Suprapubic skin (tissue), 4 donors: Measurements from ENCODE around the gene LTF. TPM values are rescaled to one million over a fixed set of nuclear protein-coding genes. Genes with fewer than 3 reads are reported as not detected.

Experiments
- DNase-seq, 2 donors: peaks; one replicate each; pipeline ENCODE4 v3.0.0-alpha.2; 2019; ENCODE audit warnings: low spot score in 2 of 2
- H3K27ac ChIP-seq: fragments of 200-600 bp; sonication (generic); one replicate; pipeline ENCODE4 v1.5.1; 2019
- H3K27me3 ChIP-seq: fragments of 200-600 bp; sonication (generic); one replicate; pipeline ENCODE4 v1.5.1; 2019
- H3K36me3 ChIP-seq: fragments of 200-600 bp; sonication (generic); one replicate; pipeline ENCODE4 v1.5.1; 2019
- H3K4me1 ChIP-seq: fragments of 200-600 bp; sonication (generic); one replicate; pipeline ENCODE4 v1.5.1; 2019
- H3K4me3 ChIP-seq: fragments of 200-600 bp; sonication (generic); one replicate; pipeline ENCODE4 v1.5.1; 2019; ENCODE audit warnings: mild to moderate bottlenecking
- H3K9me3 ChIP-seq: fragments of 200-600 bp; sonication (generic); one replicate; pipeline ENCODE4 v1.5.1; 2019
- CTCF ChIP-seq, 2 donors: fragments of 200-600 bp in 1 of 2; fragments of 450-650 bp in 1 of 2; sonication (generic) in 1 of 2; IDR thresholded peaks; one replicate each; pipeline ENCODE4 v1.5.1; 2016 to 2019; ENCODE audit warnings: antibody characterized with exemption in 2 of 2, mild to moderate bottlenecking in 1 of 2, moderate library complexity in 1 of 2
- EP300 ChIP-seq: sonication (generic); formaldehyde crosslinking; IDR thresholded peaks from one replicate; pipeline ENCODE4 v1.6.1; 2017; ENCODE audit warnings: antibody characterized with exemption
- POLR2A ChIP-seq, 2 donors: fragments of 450-650 bp; IDR thresholded peaks; one replicate each; pipeline ENCODE4 v1.6.1; 2017; ENCODE audit warnings: antibody characterized with exemption in 2 of 2, mild to moderate bottlenecking in 2 of 2, moderate library complexity in 2 of 2
- POLR2AphosphoS5 ChIP-seq, 3 donors: sonication (generic); formaldehyde crosslinking; IDR thresholded peaks; one replicate each; pipeline ENCODE4 v1.6.1; 2017; ENCODE audit warnings: antibody characterized with exemption in 3 of 3
- WGBS: methylation state at CpG from one replicate; pipeline ENCODE4 v1.1.5; 2018; 5-methylcytosine and 5-hydroxymethylcytosine counted together
- total RNA-seq, 4 donors: library from RNA; depleted of rRNA; stranded (reverse); fragments of >200 nt; gene quantifications; one replicate each; pipeline ENCODE4 v1.1.0, GENCODE V29; 2016

Gene LTF
- total RNA-seq, 4 donors from 2014 or later = 2.3 to 8.6 (median 3.7) TPM

GRCh38 chr3:46413951-46414350, 50.8 kb downstream of the LTF start:
- no peaks in the 10 kb centered on the region for H3K27me3 ChIP-seq
- no peaks in the 10 kb centered on the region for H3K36me3 ChIP-seq
- no peak overlapping the region for H3K27ac ChIP-seq
- 69% methylated on average over 5 of the region's 5 CpGs for WGBS
- no peak for DNase-seq
- H3K9me3 ChIP-seq = no peaks in the 10 kb centered on the region
- no peak overlapping the region for H3K4me3 ChIP-seq
- TF ChIP-seq CTCF (IDR thresholded peaks at IDR 0.05) = no peak
- TF ChIP-seq POLR2A (IDR thresholded peaks at IDR 0.05) = no peak
- no peak for TF ChIP-seq POLR2AphosphoS5 (IDR thresholded peaks at IDR 0.05)
- no peak for TF ChIP-seq EP300
- H3K4me1 ChIP-seq = no peaks in the 10 kb centered on the region

- 67% methylated on average over 3 of the region's 3 CpGs for WGBS
- H3K27ac ChIP-seq = no peak overlapping the region
- H3K27me3 ChIP-seq = no peaks in the 10 kb centered on the region
- peaks cover 2% of the 10 kb centered on the region for H3K4me1 ChIP-seq
- DNase-seq = no peak
- no peak overlapping the region for H3K4me3 ChIP-seq
- no peaks in the 10 kb centered on the region for H3K36me3 ChIP-seq
- TF ChIP-seq POLR2AphosphoS5 (IDR thresholded peaks at IDR 0.05) = no peak
- TF ChIP-seq POLR2A (IDR thresholded peaks at IDR 0.05) = no peak
- H3K9me3 ChIP-seq = no peaks in the 10 kb centered on the region
These were observed 51.9 kb downstream of the LTF start for GRCh38 chr3:46412786-46413298.

GRCh38 chr3:46411271-46411670, 53.4 kb downstream of the LTF start:
- WGBS = 92% methylated on average over 2 of the region's 2 CpGs

GRCh38 chr3:46410669-46411068, 54.0 kb downstream of the LTF start:
- no peak for DNase-seq
- no peaks in the 10 kb centered on the region for H3K36me3 ChIP-seq
- no peak overlapping the region for H3K27ac ChIP-seq
- peaks cover 7% of the 10 kb centered on the region for H3K4me1 ChIP-seq
- TF ChIP-seq CTCF (IDR thresholded peaks at IDR 0.05) (no peak), EP300 (no peak), POLR2A (IDR thresholded peaks at IDR 0.05) (no peak), POLR2AphosphoS5 (IDR thresholded peaks at IDR 0.05) (no peak)
- no peaks in the 10 kb centered on the region for H3K9me3 ChIP-seq
- H3K27me3 ChIP-seq = no peaks in the 10 kb centered on the region
- H3K4me3 ChIP-seq = no peak overlapping the region
- WGBS = 86% methylated on average over 2 of the region's 2 CpGs

More at GRCh38 chr3:46411271-46411670, 53.4 kb downstream of the LTF start:
- no peak overlapping the region for H3K4me3 ChIP-seq
- H3K27ac ChIP-seq = no peak overlapping the region
- H3K9me3 ChIP-seq = no peaks in the 10 kb centered on the region
- TF ChIP-seq EP300 = no peak
- no peak for TF ChIP-seq CTCF (IDR thresholded peaks at IDR 0.05)
- no peak for TF ChIP-seq POLR2A (IDR thresholded peaks at IDR 0.05)
- no peak for TF ChIP-seq POLR2AphosphoS5 (IDR thresholded peaks at IDR 0.05)
- H3K36me3 ChIP-seq = no peaks in the 10 kb centered on the region
- DNase-seq = no peak
- peaks cover 5% of the 10 kb centered on the region for H3K4me1 ChIP-seq
- no peaks in the 10 kb centered on the region for H3K27me3 ChIP-seq

GRCh38 chr3:46409739-46410489, 54.8 kb downstream of the LTF start:
- H3K36me3 ChIP-seq = no peaks in the 10 kb centered on the region
- H3K9me3 ChIP-seq = no peaks in the 10 kb centered on the region
- H3K4me3 ChIP-seq = no peak overlapping the region
- no peaks in the 10 kb centered on the region for H3K27me3 ChIP-seq
- WGBS = 63% methylated on average over 9 of the region's 9 CpGs
- H3K27ac ChIP-seq = no peak overlapping the region
- no peak for TF ChIP-seq EP300
- TF ChIP-seq CTCF (IDR thresholded peaks at IDR 0.05) = no peak
- no peak for TF ChIP-seq POLR2AphosphoS5 (IDR thresholded peaks at IDR 0.05)
- TF ChIP-seq POLR2A (IDR thresholded peaks at IDR 0.05) = no peak
- peaks cover 13% of the 10 kb centered on the region for H3K4me1 ChIP-seq
- DNase-seq = no peak
